Mammary epithelial cell (primary cell): ENCODE data around the gene NKAPL.

Experiments used
- CTCF ChIP-seq, 2 donors: IDR thresholded peaks in 1 of 2; conservative IDR thresholded peaks in 1 of 2; 2 replicates each; pipeline ENCODE4 v1.5.1; 2011 to 2012; ENCODE audit warnings: inconsistent platforms in 2 of 2, low read length in 2 of 2, mild to moderate bottlenecking in 2 of 2, control low read depth in 1 of 2, low read depth in 1 of 2; ENCODE audit not compliant: insufficient read depth in 1 of 2; ENCODE audit errors: extremely low read depth in 1 of 2
- EZH2 ChIP-seq: IDR thresholded peaks from 2 replicates; pipeline ENCODE4 v1.6.1; 2012; ENCODE audit warnings: low read length, inconsistent platforms, borderline replicate concordance

GRCh38 chr6:28239636-28240035 is 19.5 kb upstream of the NKAPL start:
- TF ChIP-seq CTCF (conservative IDR thresholded peaks at IDR 0.05 in 1 of 2, IDR thresholded peaks at IDR 0.05 in 1 of 2; ENCODE audit: extremely low read depth in 1 of 2, insufficient read depth in 1 of 2, low read depth in 1 of 2, low read length in 2 of 2) (no peak), EZH2 (no peak)
